T follicular helper cell (primary cell): ENCODE measurements around the gene FHIT.

Source experiments
- DNase-seq: peaks from one replicate; pipeline ENCODE4 v3.0.0-alpha.2; 2020; ENCODE audit warnings: low read depth

Gene FHIT

GRCh38 chr3:59996056-59996455 lies 1255.2 kb downstream of the FHIT start:
- no peak for DNase-seq

- DNase-seq: no peak
Measured at GRCh38 chr3:59995563-59995962, 1255.7 kb downstream of the FHIT start.

DNA sequence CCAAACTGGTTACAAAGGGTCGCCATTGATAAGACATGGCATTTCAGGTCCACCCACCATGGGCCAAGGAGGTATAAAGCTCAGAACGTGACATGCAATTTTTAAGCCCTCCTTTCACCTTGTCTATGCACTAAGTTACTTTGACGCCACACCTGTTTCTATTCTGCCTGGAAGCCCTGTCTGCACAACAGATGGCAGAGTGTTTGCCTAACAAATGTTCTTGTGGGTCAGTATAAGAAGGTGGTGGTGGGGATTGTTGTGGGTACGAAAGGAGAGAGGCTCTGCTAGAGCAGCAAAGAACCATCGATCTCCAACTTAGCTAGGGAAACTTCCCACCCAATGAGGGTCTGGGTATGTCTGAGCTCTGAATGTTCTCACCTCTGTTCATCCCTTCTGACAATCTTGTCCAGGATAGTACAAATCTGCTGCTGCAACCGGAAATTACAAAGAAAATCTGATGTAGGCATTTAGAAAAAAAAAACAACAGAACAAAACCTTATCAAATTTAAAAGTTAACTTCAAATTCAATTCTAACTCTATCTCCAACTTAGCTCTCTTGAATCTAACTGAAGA lies 1256.4 kb downstream of the FHIT start:
- no peak for DNase-seq

GRCh38 chr3:59992578-59992977 lies 1258.7 kb downstream of the FHIT start:
- DNase-seq: no peak

GRCh38 chr3:59990915-59991314 lies 1260.3 kb downstream of the FHIT start:
- DNase-seq: no peak

- DNase-seq: no peak
Measured at GRCh38 chr3:59982510-59982909, 1268.7 kb downstream of the FHIT start.

DNA sequence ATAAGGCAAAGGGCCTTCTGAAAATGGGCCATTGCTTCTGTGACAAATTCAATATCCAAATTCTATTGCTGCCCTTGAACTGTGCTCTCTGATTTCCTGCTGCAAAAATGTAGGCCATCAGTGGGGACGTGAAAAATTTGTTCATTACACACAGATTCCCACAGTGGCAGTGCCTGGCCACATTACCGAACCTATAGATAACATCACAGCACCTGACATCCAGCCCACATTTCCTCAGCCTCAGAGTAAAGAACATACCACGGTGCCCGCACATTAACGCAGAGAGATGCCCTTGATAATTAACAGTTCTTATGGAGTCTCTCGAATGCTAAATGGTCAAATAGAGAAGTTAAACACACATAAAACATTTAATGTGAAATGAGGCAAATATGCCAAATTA lies 1269.9 kb downstream of the FHIT start:
- no peak for DNase-seq

DNA sequence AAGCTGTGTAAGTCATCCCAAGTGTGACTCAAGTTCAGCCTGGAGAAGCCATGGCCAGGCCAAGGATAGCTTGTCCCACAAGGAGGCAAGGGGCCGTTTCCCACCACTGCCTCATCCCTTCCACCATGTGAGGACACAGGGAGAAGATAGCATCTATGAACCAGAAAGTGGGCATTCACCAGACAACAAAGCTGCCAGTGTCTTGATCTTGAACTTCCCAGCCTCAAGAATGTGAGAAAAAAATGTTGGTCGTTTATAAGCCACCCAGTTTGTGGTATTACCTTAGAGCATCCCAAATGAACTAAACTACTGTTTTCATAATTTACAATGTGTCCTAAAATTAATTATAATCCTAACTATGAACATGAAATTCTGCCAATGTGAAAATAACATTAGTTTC lies 1270.7 kb downstream of the FHIT start:
- no peak for DNase-seq

GRCh38 chr3:59979542-59979941 lies 1271.7 kb downstream of the FHIT start:
- no peak for DNase-seq

DNA sequence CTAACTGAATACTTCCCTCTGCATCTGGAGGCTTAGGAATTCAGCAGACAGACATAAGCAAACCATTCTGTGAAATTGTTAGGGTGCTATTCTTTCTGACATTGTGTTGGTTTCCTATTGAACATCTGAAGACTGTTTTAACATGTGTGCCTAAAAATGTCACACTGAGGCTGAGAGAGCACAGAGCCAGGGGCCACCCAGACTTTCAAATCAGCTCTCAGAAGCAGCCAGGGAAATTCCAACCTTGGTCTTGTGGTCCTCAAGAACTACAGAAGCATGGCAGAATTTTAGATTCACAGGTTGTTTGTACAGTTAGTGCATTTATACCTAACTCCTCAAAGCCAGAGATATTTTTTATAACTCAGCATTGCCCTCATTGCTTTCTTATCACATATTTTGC lies 1272.3 kb downstream of the FHIT start:
- DNase-seq: no peak

DNA sequence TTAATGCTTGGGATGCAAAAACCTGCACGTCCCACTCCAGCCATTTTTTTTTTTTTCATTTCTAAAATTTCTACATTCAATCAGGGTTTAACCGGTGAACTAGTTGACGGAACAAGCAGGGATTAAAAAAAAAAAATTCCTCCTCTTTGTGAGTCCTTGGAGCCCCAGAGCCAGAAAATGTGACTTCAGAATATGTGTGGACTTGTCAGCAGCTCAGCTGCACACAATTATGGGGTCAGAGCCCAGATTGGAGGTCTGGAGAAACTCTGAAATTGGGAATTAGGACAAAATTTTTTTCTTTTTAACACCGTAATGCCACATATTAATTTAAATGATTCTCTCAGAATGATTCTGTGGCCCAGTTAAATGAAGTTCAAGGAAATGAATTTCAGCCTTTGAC lies 1280.5 kb downstream of the FHIT start:
- DNase-seq: no peak

- DNase-seq: no peak
Measured at GRCh38 chr3:59970376-59970775, 1280.9 kb downstream of the FHIT start.

GRCh38 chr3:59968513-59969045 lies 1282.7 kb downstream of the FHIT start:
- DNase-seq: no peak

DNA sequence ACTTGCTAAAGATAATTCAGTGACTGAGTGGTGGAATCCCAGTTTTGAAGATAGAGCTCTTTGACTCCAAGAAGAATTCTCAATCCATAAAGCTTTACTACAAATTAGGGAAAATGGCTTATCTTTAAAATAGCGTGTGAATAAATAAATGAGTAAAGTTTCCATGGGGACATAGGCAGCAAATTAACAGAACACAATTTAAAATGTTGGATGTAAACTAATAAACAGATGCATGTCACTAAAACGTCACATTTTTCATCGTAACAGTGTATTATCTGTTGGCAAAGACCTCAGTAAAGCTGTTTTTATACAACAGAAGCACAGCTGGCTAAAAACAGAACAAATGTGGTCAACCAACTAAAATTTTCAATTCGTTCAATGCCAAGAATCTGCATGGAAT lies 1287.6 kb downstream of the FHIT start:
- DNase-seq: no peak

- no peak for DNase-seq
Measured at GRCh38 chr3:59957150-59957549, 1294.1 kb downstream of the FHIT start.

DNA sequence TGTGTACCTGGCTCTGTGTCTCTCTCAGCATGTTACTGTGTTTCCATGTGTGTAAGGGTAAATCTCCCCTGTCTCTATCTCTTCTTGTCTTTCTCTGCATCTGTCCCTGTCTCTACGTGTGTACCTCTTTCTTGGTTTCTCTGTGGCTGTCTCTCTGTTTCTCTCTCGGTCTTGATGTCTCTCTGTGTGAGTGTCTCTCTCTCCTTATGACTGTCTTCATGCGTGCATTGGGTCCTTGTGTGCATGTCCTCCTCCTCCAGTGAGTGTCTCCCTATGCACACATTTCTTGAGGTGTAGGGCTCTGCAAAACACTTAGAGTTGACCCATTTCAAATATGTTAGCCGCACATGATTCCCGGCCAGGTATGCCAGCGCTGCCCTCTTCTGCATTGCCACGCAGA lies 1298.1 kb downstream of the FHIT start:
- DNase-seq: no peak

DNA sequence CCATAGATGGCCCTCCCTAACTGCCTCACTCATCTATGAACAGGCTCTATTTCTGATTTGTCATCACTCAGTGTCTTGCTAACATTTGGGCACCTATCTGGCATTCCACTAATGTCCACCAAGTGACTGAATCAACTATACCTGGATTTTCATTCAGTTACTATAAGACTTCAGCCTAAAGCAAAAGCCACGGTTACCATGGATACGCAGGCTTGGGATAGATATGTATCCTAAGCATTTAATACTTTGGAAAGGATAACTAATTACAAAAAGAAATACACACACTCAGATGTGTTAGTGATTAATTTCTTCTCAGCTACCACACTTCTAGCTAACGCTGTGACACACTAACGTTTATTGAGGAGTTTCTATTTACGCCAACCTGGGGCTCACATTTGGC lies 1301.9 kb downstream of the FHIT start:
- no peak for DNase-seq

GRCh38 chr3:59946401-59946800 lies 1304.9 kb downstream of the FHIT start:
- no peak for DNase-seq

DNA sequence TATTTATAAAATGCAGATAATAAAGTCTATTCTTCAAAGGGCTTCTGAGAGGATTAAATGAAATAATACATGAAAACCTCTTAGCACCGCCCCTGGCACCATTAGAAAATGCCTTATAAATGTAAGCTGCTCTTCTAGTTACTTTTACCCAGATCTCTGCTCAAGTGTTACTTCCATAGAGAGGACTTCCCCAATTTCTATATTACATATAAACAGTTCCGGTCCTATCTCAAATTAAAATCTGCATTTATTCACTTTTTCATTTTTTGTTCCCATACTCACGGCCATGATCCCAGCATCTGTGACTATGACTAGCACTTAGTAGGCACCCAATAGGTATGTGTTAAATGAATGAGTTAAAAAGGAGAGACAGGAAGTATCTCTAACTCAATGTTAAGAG lies 1310.5 kb downstream of the FHIT start:
- DNase-seq: no peak

DNA sequence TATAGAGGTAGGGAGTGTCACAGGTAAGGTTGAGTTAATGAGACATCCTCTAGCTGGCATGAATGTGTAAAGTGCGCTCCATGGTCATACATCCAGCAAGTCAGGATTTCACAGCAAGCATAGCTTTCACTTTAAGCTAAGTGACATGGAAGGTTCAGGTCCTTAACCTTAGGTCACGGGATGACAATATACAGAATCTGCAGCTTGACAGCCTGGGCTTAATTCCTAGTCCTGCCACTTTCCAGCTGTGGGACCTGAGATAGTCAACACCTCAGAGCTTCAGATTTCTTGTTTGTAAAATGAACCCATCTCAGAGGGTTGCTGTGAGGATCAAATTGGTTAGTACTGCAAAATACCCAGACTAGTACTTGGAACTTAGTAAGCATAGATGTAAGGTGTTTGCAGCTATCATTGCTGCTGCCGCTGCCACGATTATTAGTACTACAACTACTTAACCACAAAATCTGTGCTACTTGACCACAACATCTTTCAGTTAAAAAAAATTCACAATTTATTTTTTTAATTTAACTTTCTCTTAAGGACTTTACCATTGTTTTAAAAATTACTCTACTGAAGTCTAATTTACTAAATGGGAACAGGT lies 1311.3 kb downstream of the FHIT start:
- no peak for DNase-seq

GRCh38 chr3:59938828-59939227 lies 1312.4 kb downstream of the FHIT start:
- no peak for DNase-seq

DNA sequence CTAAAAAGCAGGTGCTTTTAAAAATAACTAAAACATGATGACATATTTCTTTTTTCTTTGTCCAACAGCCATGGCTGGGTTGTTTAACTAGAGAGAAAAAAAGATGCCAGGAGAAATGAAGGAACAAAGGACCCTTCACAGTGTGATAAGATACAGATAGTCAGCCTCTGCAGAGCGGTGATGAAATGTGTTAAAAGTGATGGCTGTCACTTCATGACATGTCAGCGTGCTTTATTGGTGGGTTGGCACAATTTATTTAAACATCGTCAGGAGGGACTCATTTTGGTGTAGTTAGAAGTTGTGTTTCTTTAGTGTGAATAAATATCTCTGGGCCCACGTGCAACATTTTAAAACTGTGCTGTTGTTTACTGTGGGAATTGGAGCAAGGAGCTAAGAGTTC lies 1314.1 kb downstream of the FHIT start:
- DNase-seq: no peak

- no peak for DNase-seq
Measured at GRCh38 chr3:59936472-59936871, 1314.8 kb downstream of the FHIT start.

DNA sequence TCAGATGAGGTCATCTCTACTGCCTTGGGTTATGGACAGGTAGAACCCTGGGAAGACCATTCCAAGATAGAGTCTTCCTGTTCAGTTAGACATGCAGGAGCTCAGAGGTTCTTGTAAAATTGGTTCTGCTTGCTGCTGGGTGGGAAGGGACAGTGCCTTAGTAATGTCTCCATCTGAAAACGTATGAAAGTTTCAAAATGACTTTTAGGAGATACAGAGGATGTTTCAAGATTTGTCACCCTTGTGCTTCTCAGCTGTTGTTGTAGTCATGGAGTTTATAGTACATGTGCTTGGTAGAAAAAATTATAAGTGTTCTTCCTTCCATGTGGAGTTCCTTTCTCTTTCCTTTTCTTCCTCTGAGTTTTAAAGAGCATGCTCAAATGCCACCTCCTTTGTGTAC lies 1316.2 kb downstream of the FHIT start:
- no peak for DNase-seq
